ENCODE results near the gene ARHGEF1.

DNA sequence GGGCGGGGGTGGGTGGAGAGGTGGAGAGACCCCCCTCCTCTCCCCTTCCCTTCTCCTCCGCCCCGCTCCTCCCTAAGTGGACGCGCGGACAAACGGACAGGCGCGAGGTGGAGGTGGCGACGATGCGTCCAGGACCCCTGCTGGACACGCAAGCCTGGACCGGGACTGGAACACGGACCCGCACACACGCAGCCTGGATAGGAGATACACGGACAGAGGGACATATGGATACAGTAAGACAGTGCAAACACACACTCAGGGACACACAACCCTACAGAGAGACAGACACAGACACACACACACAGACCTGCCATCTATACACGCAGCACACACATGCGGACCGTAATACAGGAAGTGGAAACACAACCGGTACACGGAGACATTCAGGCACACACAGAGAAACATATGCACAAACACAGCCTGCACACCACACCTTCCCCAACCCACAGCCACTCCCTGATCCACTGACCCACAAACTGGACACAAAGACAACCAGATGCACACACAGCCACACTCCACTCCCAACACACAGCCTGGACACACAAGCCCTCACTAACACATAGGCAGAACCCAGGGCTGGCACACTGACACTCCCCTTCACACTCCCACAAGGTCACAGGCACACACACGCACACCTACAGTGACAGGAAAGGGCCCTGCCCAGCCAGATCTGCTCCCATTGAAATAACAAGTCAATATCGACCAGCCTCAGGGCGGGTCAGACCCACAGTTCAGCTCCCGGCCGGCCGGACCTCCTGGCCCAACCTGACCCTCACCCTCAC, 46.0 kb downstream of the ARHGEF1 start:
- TF ChIP-seq, protein P1, sequence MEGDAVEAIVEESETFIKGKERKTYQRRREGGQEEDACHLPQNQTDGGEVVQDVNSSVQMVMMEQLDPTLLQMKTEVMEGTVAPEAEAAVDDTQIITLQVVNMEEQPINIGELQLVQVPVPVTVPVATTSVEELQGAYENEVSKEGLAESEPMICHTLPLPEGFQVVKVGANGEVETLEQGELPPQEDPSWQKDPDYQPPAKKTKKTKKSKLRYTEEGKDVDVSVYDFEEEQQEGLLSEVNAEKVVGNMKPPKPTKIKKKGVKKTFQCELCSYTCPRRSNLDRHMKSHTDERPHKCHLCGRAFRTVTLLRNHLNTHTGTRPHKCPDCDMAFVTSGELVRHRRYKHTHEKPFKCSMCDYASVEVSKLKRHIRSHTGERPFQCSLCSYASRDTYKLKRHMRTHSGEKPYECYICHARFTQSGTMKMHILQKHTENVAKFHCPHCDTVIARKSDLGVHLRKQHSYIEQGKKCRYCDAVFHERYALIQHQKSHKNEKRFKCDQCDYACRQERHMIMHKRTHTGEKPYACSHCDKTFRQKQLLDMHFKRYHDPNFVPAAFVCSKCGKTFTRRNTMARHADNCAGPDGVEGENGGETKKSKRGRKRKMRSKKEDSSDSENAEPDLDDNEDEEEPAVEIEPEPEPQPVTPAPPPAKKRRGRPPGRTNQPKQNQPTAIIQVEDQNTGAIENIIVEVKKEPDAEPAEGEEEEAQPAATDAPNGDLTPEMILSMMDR (IDR thresholded peaks at IDR 0.05) = no peak
- TF ChIP-seq POLR2A (IDR thresholded peaks at IDR 0.05) = no peak
- TF ChIP-seq POLR2AphosphoS5 (IDR thresholded peaks at IDR 0.05) = no peak
- TF ChIP-seq EP300 (IDR thresholded peaks at IDR 0.05) = no peak
